ENCODE measurements around the gene GRIA4.

The GRIA4 gene

DNA sequence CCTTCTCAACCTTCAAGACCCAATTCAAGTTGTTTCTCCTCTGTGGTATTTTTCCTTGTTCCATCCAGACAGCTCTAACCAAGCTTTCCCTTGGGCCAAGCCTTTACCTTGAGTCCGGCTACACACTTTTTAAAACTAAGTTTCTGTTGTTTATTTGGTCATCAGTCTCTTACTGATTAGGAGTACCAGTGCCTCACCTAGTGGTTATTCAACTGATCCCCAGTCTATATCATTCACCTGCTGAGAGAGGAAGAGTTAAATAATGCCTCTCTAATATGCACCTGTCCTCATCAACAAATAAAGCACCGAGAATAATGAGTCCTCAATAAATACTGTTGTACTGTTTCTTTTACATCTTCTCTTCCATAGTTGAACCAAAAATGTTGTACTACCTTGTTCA lies 251.4 kb downstream of the GRIA4 start:
- no peaks in the 10 kb centered on the region for H3K27me3 ChIP-seq (ENCODE audit: control insufficient read depth, low read length)
- H3K9me3 ChIP-seq (ENCODE audit: control insufficient read depth, insufficient read depth, low read length), result no peaks in the 10 kb centered on the region
- TF ChIP-seq, protein P1, sequence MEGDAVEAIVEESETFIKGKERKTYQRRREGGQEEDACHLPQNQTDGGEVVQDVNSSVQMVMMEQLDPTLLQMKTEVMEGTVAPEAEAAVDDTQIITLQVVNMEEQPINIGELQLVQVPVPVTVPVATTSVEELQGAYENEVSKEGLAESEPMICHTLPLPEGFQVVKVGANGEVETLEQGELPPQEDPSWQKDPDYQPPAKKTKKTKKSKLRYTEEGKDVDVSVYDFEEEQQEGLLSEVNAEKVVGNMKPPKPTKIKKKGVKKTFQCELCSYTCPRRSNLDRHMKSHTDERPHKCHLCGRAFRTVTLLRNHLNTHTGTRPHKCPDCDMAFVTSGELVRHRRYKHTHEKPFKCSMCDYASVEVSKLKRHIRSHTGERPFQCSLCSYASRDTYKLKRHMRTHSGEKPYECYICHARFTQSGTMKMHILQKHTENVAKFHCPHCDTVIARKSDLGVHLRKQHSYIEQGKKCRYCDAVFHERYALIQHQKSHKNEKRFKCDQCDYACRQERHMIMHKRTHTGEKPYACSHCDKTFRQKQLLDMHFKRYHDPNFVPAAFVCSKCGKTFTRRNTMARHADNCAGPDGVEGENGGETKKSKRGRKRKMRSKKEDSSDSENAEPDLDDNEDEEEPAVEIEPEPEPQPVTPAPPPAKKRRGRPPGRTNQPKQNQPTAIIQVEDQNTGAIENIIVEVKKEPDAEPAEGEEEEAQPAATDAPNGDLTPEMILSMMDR (IDR thresholded peaks at IDR 0.05; ENCODE audit: low read depth, low read length, poor library complexity, severe bottlenecking), result no peak
- no peak for TF ChIP-seq EZH2phosphoT487 (IDR thresholded peaks at IDR 0.05; ENCODE audit: borderline replicate concordance, low read length)
- no peaks in the 10 kb centered on the region for H3K4me1 ChIP-seq (ENCODE audit: control insufficient read depth, low read length)
- H3K4me3 ChIP-seq (ENCODE audit: low read length), result no peak overlapping the region
- H3K36me3 ChIP-seq (ENCODE audit: control insufficient read depth, low read length), result no peaks in the 10 kb centered on the region
- no peaks in the 10 kb centered on the region for H4K20me1 ChIP-seq (ENCODE audit: control insufficient read depth, insufficient read depth, low read depth, low read length)
- no peaks in the 10 kb centered on the region for H3K79me2 ChIP-seq (ENCODE audit: control insufficient read depth, low read length)
- no peak overlapping the region for H3K27ac ChIP-seq (ENCODE audit: low read depth, low read length)
- no peaks in the 10 kb centered on the region for H3F3A ChIP-seq (ENCODE audit: control insufficient read depth, insufficient read depth)
- no peak overlapping the region for H3K4me2 ChIP-seq (ENCODE audit: low read length)
- no peaks in the 10 kb centered on the region for H3K9me2 ChIP-seq (replicated peaks; ENCODE audit: control insufficient read depth, low read length)

DNA sequence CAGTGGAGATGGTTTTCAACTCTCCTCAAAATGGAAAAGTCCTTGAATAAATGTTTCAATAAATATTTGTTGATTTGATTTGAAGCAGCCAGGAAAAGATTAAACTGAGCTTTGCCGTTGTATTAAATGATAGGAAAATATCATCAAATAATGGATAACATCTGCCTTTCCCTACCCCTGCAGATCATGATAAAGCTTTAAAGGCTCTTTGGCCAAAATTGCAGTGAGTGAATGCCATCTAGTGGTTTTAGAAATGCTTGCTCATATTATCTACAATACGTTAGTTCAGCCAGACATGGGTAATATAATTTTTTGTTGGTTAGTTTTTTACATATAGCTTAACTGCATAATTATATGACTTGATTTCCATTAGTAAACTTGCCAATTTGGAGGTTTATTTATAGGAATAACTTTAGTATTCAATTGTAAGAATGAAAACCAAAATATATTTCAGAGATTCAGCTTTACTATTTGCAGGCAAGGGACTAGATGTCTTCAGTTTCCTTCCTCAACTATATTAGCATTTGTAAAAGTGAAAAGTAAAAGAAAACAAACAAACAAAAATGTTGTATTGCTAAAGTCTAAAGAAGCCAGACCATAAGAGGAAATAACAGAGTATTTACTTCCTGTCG lies 253.0 kb downstream of the GRIA4 start:
- H3K27me3 ChIP-seq (ENCODE audit: control insufficient read depth, low read length), result no peaks in the 10 kb centered on the region
- H3F3A ChIP-seq (ENCODE audit: control insufficient read depth, insufficient read depth), result no peaks in the 10 kb centered on the region
- no peak overlapping the region for H3K4me2 ChIP-seq (ENCODE audit: low read length)
- H3K79me2 ChIP-seq (ENCODE audit: control insufficient read depth, low read length), result no peaks in the 10 kb centered on the region
- no peaks in the 10 kb centered on the region for H3K4me1 ChIP-seq (ENCODE audit: control insufficient read depth, low read length)
- H3K27ac ChIP-seq (ENCODE audit: low read depth, low read length), result no peak overlapping the region
- no peaks in the 10 kb centered on the region for H3K36me3 ChIP-seq (ENCODE audit: control insufficient read depth, low read length)
- H3K9me3 ChIP-seq (ENCODE audit: control insufficient read depth, insufficient read depth, low read length), result no peaks in the 10 kb centered on the region
- no peaks in the 10 kb centered on the region for H3K9me2 ChIP-seq (replicated peaks; ENCODE audit: control insufficient read depth, low read length)
- no peak overlapping the region for H3K4me3 ChIP-seq (ENCODE audit: low read length)
- TF ChIP-seq, protein P1 (IDR thresholded peaks at IDR 0.05; ENCODE audit: low read depth, low read length, poor library complexity, severe bottlenecking), result peak; percentile 60
- no peak for TF ChIP-seq EZH2phosphoT487 (IDR thresholded peaks at IDR 0.05; ENCODE audit: borderline replicate concordance, low read length)
- H4K20me1 ChIP-seq (ENCODE audit: control insufficient read depth, insufficient read depth, low read depth, low read length), result no peaks in the 10 kb centered on the region

DNA sequence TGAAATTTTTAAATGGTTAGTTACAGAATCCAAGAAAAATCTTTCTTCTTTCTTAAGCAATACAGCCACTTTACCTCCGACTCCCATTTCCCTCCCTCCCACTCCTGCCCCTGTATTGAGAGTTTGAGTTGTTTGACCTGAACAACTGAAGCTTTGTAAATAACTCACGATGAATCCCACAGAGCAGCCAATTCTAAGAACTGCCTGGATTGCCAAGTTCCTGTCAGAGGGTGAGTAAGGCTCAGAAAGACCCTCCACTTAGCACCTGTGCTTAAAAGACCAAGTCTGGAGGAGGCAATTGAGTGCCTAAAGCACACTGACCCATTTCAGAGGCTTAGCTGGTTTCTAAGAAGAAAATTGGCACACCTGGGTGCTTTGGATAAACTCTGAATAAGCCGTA lies 253.7 kb downstream of the GRIA4 start:
- Histone ChIP-seq H3K4me2 (ENCODE audit: low read length) (no peak overlapping the region), H3K27me3 (ENCODE audit: control insufficient read depth, low read length) (no peaks in the 10 kb centered on the region), H4K20me1 (ENCODE audit: control insufficient read depth, insufficient read depth, low read depth, low read length) (no peaks in the 10 kb centered on the region)

More for the DNA sequence above, 253.7 kb downstream of the GRIA4 start:
- no peak for TF ChIP-seq EZH2phosphoT487 (IDR thresholded peaks at IDR 0.05; ENCODE audit: borderline replicate concordance, low read length)
- TF ChIP-seq, protein P1 (IDR thresholded peaks at IDR 0.05; ENCODE audit: low read depth, low read length, poor library complexity, severe bottlenecking), result no peak
- no peak overlapping the region for H3K27ac ChIP-seq (ENCODE audit: low read depth, low read length)
- no peaks in the 10 kb centered on the region for H3K4me1 ChIP-seq (ENCODE audit: control insufficient read depth, low read length)
- no peaks in the 10 kb centered on the region for H3K36me3 ChIP-seq (ENCODE audit: control insufficient read depth, low read length)
- H3F3A ChIP-seq (ENCODE audit: control insufficient read depth, insufficient read depth), result no peaks in the 10 kb centered on the region
- H3K9me2 ChIP-seq (replicated peaks; ENCODE audit: control insufficient read depth, low read length), result no peaks in the 10 kb centered on the region
- H3K79me2 ChIP-seq (ENCODE audit: control insufficient read depth, low read length), result no peaks in the 10 kb centered on the region
- no peaks in the 10 kb centered on the region for H3K9me3 ChIP-seq (ENCODE audit: control insufficient read depth, insufficient read depth, low read length)
- no peak overlapping the region for H3K4me3 ChIP-seq (ENCODE audit: low read length)
